Amygdala (tissue), 56 donors: ENCODE measurements around the gene USP43.

Experiments
- DNase-seq, 56 donors: peaks; one replicate each; lab custom pipeline; 2025; lab: John Stamatoyannopoulos, UW

Gene USP43

DNA sequence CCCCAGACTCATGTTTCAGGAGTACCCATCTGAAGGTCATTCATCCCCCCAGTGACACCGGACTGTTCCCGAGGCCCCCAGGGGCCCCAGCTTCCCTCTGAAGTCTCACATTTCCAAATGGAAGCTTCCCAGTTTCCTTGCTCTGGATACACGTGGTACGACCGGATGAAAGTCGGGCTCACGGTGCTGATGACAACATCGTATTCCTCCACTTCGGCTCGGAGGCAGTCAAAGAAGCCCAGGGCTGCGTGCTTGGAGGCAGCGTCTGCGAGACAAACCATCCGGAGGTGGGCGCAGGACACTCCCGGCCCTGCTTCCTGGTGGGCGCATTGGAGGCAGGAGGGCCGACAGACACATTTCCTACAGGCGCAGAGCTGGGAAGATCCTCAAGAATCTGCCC lies 127.3 kb downstream of the USP43 start:
- DNase-seq = no peak

- no peak for DNase-seq
Measured at GRCh38 chr17:9776911-9777310, 131.6 kb downstream of the USP43 start.
